ENCODE results near the gene ARHGEF3.
A peak's percentile ranks its signal among the peaks of the same experiment; 100 is the strongest.

Gene ARHGEF3

GRCh38 chr3:56802378-56802745 is 613 bp upstream of the ARHGEF3 start:
- no peak for TF ChIP-seq CTCF (IDR thresholded peaks at IDR 0.05; ENCODE audit: borderline replicate concordance, insufficient read depth, low read depth, low read length)

GRCh38 chr3:56800832-56801661 is 702 bp downstream of the ARHGEF3 start:
- peak overlapping the region; percentile 41 for H3K4me3 ChIP-seq (ENCODE audit: low read depth, low read length)
- TF ChIP-seq CTCF (IDR thresholded peaks at IDR 0.05; ENCODE audit: borderline replicate concordance, insufficient read depth, low read depth, low read length) = no peak

More at GRCh38 chr3:56802378-56802745, 613 bp upstream of the ARHGEF3 start:
- H3K4me3 ChIP-seq (ENCODE audit: low read depth, low read length) = peak overlapping the region; percentile 41

- TF ChIP-seq CTCF (IDR thresholded peaks at IDR 0.05; ENCODE audit: borderline replicate concordance, insufficient read depth, low read depth, low read length) = no peak
- H3K4me3 ChIP-seq (ENCODE audit: low read depth, low read length) = no peak overlapping the region
Measured at GRCh38 chr3:56800130-56800831, 1.5 kb downstream of the ARHGEF3 start.

- TF ChIP-seq CTCF (IDR thresholded peaks at IDR 0.05; ENCODE audit: borderline replicate concordance, insufficient read depth, low read depth, low read length) = 0 out of 2 replicates have a peak, but pooled peaks have one; percentile 7
- H3K4me3 ChIP-seq (ENCODE audit: low read depth, low read length) = no peak overlapping the region
Measured at GRCh38 chr3:56799251-56799882, 2.4 kb downstream of the ARHGEF3 start.

GRCh38 chr3:56796996-56797395 is 4.8 kb downstream of the ARHGEF3 start:
- no peak for TF ChIP-seq CTCF (IDR thresholded peaks at IDR 0.05; ENCODE audit: borderline replicate concordance, insufficient read depth, low read depth, low read length)
- H3K4me3 ChIP-seq (ENCODE audit: low read depth, low read length) = no peak overlapping the region

- TF ChIP-seq CTCF (IDR thresholded peaks at IDR 0.05; ENCODE audit: borderline replicate concordance, insufficient read depth, low read depth, low read length) = no peak
- H3K4me3 ChIP-seq (ENCODE audit: low read depth, low read length) = no peak overlapping the region
Measured at GRCh38 chr3:56796202-56796601, 5.5 kb downstream of the ARHGEF3 start.

All from GM12875 (cell line).